DMS153 (cell line): Measurements from ENCODE around the gene POLR1G.

Experiments
- DNase-seq: peaks from one replicate; lab custom pipeline; 2025; lab: John Stamatoyannopoulos, UW

Gene POLR1G, protein sequence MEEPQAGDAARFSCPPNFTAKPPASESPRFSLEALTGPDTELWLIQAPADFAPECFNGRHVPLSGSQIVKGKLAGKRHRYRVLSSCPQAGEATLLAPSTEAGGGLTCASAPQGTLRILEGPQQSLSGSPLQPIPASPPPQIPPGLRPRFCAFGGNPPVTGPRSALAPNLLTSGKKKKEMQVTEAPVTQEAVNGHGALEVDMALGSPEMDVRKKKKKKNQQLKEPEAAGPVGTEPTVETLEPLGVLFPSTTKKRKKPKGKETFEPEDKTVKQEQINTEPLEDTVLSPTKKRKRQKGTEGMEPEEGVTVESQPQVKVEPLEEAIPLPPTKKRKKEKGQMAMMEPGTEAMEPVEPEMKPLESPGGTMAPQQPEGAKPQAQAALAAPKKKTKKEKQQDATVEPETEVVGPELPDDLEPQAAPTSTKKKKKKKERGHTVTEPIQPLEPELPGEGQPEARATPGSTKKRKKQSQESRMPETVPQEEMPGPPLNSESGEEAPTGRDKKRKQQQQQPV

DNA sequence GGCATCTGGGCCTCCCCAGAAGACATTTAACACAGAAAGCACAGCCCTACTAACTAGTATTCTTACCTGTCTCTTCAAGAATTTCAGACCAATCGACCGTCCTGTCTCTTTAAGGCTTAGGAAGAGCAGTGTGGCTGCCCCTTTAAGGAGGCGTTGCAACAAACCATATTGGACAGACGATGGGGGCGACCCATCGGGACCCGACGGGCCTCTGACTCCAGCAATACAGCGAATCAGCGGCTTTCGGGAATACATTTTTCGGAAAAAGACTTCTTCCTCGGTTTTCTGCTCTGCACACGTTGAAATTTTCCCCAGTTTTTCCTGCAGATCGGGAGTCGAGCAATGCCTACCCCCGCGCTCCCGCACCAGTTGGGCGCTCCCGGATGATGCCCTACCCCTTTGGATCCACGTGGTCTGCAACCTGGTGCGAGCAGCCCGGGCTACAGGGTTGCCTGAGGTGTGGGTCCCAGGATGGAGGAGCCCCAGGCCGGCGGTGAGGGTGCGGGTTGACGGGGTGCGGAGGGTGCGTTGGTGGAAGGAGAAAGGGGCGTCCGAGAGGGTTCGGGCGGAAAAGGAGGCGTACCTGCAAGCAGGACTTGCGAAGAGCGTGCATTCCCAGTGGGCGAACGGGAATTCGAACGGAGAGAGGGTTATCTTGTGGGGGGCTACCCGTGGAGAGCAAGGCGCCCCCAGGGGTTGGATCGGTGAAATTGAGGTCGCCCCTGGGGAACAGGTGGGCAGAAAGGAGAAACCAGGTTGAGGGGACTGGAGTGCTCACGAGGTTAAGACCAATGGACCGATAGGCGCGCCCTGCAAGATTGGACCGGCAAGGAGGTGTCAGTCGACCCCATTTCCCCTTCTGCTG lies at the start of gene POLR1G:
TSS of gene POLR1G (plus strand) at position 419 of the 865 bp plus-strand sequence. CDS start at position 472, 53 bp downstream.
- peak; percentile 64 for DNase-seq

DNA sequence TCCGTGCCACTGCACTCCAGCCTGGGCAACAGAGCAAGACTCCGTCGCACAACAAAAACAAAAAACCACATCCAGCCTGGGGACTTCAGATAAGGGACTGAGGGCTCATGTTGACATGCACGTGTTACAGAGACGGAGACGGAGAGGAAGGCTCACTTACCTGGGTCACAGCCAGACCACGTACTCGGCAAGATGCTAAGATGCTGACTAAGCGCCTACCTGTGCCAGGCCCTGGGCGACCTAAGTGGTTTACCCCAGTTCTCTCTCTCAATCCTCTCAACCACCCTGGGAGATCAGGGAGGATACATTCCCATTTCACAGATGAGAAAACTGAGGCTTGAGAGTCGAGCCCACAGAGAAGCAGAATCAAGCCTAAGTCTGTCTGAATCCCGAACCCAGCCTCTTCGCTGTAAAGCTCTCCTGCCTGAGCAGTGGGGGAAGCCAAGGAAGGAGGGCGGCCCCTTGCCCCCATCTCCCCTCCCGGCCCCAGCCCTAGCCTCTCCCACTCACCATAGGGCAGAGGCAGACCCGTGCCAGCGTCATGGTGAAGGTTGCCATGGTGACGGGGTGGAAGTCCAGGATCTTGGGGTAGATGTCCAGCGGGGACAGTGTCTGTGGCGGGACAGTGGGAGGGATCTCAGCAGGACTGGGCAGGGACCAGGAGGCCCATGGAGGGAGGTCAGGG lies 49.5 kb upstream of the POLR1G start:
- no peak for DNase-seq

DNA sequence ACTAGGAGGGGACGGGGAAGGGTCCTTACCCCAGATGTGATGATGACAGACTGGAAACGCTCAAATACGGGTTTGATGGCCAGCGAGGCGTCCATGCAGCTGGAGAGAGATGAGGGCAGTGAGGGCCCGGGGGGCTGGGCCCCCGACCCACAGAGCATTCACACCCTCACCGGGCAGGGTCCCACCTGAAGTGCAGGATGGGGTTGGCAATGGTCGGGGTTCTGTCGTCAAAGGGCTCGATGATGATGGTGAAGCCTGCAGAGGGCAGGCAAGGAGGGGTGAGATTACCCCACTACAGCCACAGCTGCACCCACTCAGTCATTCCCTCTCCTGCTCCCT lies 49.0 kb upstream of the POLR1G start:
- no peak for DNase-seq

DNA sequence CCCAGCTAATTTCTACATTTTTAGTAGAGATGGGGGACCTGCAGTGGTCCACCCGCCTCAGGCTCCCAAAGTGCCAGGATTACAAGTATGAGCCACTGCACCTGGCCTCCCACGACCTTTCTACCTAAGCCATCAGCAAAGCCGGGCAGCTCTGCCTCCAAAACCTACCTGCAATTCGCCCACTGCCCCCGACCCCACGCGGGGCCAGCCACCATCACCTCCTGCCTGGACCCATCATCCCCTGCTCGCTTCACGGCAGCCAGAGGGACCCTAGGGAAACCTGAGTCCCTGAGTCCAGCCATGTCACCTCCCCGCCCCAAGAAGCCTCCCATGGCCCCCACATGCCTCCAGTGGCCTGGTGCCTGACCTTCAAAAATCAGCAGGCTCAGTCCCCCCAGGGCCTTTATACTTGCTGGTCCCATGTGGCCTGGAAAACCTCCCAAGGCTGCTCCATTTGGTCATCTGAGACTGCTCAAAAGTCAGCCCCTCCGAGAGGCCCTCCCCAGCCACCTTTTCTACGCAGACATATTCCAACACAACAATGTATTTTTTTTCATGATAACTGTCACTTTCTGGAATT lies 48.1 kb upstream of the POLR1G start:
- DNase-seq = no peak

DNA sequence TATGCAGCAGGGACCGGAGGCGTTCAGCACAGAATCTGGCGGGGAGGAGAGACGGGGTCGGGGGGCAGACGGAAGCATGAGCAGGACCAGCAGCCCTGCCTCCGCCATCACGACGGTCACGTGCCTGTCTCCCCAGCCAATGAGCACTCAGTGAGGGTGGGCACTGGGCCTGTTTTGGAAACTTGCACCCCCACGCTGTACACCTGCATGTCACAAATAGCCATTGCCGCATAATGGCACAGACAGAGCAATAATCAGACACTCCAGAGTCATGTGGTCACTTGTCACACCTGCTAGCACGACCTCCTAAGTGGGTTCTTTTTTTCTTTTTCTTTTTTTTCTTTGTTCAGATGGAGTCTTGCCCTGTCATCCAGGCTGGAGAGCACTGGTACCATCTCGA lies 44.8 kb upstream of the POLR1G start:
- no peak for DNase-seq

DNA sequence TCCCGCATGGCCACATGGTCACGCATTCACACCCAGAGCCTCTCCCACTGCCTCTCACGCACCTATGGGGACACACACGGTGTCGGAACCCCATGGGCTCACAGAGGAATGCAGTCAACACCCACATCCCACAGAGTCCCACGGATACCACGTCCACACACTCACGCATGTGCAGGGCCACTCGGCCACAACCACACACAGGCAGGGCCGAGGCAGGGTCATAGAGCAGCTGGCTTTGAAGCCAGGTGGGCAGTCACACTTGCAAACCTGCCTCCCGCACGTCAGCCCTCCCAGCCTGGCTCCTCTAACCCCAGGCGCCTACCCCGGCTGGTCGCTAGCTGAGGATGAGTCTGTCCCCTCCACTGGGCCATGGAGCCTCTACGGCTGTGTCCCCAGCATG lies 44.2 kb upstream of the POLR1G start:
- no peak for DNase-seq

DNA sequence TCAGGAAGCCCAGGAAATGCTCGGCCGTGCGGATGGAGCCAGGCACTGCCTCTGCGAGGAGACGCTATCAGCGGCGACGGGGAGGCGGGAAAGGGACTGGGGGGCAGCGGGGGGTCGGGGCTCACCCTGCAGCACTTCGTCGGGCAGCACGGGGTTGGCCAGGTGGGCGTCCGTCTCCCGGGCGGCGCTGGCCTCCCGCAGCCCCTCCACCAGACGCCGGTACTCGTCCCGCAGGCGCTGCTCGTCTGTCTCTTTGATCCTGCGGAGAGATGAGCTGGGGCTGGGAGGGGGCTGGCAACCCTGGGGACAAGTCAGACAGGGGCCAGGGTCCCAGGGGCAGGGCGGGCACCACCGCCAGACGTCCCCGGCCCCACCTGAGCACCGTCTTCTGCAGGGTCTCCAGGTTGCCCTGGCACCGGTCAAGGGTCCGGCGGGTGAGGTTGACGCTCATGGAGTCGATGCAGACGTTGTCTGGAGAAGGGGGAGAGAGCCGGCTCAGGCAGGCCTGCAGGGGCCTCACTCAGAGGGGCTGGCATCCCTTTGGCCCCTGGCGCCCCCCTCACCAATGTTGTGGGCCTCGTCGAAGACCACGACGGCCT lies 42.5 kb upstream of the POLR1G start:
- no peak for DNase-seq

DNA sequence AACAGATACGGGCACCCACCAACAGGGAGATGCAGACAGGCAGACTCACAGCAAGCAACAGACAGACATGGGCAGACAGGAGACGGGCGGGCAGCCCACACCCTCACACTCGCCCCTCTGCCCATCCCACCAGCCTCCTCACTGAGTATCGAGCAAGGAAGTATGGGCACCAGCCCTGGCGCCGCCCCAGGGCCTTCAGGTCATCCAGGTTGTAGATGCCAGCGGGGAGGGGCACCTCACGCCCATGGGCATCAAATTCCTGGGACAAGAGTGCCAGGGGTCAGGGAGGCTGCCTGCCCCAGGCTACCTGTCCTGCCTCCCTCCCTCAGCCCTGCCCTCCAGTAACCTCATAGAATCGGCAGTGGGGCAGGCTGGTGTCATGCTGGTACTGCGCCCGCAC lies 41.7 kb upstream of the POLR1G start:
- no peak for DNase-seq

DNA sequence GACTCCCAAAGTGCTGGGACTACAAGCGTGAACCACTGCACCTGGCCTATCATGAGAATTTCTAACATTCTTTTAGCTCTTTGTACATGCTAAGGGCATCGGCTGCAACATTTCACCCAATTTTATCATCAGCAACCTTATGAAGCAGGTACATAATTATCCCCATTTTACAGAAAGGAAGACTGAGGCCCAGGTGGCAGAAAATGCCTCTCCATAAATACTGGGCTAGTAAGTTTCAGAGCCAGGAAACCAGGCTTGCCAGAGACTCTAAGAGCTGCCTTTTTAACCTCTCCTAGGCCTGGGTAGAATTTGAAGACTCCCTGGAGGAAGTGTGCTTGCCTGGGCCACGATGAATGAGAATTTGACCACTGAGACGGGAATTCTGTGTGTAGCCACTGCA lies 38.3 kb upstream of the POLR1G start:
- no peak for DNase-seq

DNA sequence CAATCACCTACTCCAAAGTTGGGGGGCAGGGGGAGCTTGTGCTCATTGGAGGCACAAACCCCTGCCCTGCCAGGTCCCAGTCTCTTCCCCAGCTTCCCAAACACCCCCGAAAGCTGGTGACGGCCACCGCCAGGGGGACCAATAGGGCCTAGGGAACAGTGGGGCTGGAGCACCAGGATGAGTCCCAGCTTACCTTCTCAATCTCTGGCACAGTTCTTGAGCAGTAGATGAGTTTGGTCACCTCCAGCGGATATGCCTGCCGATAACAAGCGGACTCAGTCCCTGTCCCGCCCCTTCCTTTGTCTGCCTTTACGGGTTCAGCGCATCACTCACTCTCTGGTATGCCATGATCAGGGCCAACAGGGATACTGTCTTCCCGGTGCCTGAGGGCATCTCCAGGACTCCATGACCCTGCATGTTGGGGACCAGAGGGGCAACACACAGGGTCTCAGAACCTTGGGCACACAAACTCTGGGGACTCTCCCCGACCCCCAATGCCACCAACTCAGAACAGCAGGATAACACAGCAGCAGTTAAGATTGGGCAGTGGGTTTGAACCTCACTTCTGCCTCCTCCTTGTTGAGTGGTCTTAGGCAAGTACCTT lies 37.6 kb upstream of the POLR1G start:
- DNase-seq = no peak

DNA sequence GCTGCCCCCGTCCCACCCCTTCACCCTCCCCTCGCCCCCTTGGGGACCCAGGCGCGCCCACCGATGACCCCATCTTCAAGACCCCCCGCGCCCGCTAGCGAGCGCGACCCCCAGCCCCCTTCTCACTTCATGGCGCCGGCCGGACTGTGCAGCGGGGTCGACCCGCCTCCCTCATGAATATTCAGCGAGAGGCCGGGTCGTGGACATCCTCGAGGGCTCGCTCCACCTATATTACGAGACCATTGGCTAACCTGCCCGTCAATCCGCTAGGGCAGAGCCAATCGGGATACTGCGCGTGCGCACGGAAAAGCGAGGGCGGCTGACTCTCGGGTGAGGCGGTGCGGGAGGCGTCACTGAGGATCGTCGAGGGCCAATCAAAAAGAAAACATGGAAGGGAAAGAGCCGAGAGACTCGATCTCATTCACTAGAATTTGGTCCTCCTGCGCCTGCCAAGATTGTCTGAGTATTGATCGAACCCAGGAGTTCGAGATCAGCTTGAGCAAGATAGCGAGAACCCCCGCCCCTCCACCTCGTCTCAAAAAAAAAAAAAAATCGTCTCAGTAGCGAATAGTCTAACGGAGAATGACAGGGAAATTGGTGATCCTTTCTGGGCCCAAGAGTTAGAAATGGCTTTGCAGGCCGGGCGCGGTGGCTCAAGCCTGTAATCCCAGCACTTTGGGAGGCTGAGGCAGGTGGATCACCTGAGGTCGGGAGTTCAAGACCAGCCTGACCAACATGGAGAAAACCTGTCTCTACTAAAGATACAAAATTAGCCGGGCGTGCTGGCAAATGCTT lies 35.8 kb upstream of the POLR1G start, which contains the start of gene ERCC2:
TSS of gene ERCC2 (minus strand) at position 164 of the 795 bp plus-strand sequence. CDS start at position 131, 33 bp downstream.
- peak; percentile 96 for DNase-seq

DNA sequence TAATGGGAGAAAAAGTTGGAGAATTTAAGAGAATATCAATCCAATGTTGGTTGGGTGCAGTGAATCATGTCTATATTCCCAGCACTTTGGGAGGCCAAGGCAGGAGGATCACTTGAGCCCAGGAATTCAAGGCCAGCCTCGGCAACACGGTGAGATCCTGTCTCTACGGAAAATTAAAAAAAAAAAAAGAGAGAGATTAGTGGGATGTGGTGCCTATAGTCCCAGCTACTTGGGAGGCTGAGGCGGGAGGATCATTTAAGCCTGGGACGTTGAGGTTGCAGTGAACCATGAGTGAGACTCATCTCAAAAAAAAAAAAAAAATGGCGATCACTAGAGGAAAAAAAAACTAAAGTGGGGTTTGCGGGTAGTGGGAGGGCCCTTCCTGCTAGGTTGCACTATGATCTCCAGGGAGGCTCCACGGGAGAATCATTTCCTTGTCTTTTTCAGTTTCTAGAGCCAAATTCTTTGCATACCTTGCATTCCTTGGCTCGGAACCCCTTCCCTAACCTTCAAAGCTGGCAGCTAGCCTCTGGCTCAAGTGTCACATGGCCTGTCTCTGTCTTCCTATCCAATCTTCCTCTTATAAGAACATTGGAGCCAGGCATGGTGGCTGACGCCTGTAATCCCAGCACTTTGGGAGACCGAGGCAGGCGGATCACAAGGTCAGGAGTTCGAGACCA lies 30.3 kb upstream of the POLR1G start:
- DNase-seq = no peak

DNA sequence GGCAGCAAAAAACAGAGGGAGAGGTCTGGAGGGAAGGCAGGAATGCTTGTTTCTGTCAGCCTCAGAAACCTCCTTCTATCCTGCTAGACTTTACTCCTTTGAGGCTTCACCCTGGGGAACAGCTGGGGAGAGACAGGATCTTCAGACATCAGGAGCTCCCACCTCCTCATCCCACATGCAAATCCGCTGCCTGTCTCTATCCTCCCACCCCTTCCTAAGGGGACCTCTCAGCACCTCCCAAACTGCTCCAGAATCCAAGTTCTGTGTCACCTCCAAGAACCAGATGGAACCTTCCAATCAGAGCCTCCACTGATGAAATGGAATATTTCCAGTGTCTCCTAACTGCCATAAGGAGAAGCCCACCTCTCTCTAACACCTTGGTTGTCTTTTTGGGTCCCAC lies 26.3 kb upstream of the POLR1G start:
- DNase-seq = no peak

DNA sequence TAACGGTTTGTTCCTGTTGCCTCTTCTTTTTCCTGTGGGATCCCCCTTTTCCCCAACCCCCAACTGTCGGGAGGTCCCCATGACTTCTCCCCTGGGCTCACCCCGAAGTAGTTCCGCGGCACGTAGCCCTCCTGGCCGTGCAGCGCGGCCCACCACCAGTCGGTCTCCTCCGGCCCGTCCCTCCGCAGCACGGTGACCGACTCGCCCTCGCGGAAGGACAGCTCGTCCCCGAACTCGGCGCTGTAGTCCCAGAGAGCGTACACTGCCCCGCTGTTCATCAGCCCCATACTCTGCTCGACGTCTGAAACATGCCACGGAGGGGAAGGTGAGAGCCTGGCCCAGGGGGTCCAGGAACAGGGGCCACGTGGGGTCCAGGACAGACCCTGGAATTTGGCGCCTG lies 24.0 kb upstream of the POLR1G start:
- DNase-seq = no peak

DNA sequence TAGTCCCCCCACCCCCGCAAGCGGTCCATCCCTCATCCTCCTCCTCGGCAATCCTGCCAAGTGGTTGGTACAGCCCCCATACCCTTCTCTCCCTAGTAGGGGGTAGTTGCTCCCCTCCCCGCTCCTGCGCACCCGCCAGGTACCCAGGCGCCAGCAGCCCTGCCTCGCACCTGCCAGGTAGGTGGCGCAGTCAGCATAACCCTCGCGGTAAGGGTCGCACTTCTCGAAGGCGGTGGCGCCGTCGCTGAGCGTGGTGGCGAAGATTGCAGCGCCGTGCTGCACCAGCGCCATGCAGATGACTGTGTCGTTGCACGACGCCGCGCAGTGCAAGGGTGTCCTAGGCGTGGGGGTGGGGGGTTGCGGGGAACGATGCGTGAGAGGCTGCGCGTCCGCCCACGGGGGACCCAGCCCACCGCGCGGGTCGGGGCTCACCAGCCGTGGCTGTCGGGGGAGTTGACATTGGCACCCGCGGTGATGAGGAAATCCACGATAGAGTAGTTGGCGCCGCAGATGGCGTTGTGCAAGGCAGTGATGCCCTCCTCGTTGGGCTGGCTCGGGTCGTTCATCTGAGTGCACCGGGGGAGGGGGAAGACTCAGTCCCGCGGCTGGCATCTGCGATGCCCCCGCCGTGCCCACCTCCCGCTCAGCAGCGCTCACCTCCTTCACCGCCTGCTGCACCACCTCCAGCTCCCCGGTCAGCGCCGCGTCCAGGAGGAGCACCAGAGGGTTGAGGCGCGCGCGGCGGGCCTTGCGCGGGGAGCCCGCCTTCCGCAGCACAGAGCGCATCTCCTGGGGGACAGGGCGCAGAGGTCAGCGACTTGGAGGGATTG lies 20.8 kb upstream of the POLR1G start:
- no peak for DNase-seq

DNA sequence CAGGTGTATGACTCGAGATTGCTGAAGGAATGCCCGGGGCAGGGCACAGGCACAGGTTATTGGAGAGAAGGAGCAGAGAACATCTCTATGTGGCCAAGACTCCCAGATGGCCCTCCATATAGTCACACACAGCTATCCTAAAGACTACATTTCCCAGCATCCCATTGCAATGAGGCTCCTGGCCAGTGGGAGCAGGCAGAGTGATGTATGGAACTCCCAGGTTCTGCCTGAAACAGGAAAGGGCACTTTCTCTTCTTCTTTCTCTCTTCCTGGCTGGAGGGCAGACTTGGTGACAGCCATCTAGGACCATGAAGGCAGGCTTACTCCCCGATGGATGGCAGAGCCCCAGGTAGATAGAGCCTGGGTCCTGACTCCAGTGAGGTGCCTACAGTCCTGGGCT lies 15.1 kb upstream of the POLR1G start:
- no peak for DNase-seq

DNA sequence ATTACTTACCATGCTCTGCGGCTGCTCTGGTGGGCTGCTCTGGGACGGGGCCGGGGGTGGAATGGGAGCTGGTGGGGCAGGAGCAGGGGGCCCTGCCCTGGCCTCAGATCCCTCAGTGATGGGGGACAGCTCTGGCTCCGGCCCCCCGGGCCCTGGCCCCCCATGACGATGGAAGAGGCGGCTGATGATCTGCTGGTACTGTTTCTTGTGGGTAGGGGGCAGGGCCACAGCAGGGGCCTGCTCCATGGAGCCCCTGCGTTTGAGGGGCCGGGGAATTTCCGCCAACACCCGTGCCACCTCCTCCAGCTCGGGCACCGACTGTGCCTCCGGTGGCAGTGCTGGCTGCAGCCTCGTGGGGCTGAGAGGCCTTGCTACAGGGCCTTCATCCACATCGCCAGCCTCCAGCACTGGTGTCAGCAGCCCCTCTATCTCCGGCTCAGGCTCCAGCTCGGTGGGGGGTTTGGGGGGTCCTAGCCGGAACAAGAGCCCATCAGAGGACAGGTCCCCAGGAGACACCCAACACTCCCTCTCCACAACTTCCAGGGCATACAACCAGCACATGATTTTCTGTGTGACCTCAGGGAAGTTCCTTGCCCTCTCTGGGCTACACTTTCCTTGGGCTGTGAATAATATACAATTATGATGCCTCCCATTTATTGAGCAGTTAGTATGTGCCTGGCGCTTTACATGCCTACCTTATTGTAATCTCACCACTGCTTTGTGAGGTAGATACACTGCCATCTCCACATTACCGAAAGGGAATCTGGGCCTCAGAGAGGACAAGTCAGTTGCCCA lies 14.4 kb upstream of the POLR1G start:
- no peak for DNase-seq
